CD14-positive monocyte (primary cell): Measurements from ENCODE around the gene LBR. TPM values are rescaled to one million over a fixed set of nuclear protein-coding genes. Genes with fewer than 3 reads are reported as not detected.

Source experiments
- DNase-seq, 3 donors: peaks; one replicate each; pipeline ENCODE4 v3.0.0-alpha.2; 2011 to 2022
- H2AFZ ChIP-seq: 2 replicates; pipeline ENCODE4 v1.6.0; 2012; ENCODE audit warnings: mild to moderate bottlenecking, low read depth, low read length, inconsistent platforms; ENCODE audit not compliant: insufficient read depth, poor library complexity, severe bottlenecking
- H3K27ac ChIP-seq, 2 donors: 1 replicate in 1 of 2; 2 replicates in 1 of 2; pipeline ENCODE4 v1.5.1; 2012 to 2013; ENCODE audit warnings: low read length in 2 of 2, control low read depth in 1 of 2, inconsistent platforms in 1 of 2, low read depth in 1 of 2, mild to moderate bottlenecking in 1 of 2
- H3K27me3 ChIP-seq, 2 donors: one replicate each; pipeline versions ENCODE4 v1.6.0 to v1.6.1; 2011 to 2013; ENCODE audit warnings: low read length in 2 of 2; ENCODE audit not compliant: control insufficient read depth in 2 of 2, insufficient read depth in 2 of 2
- H3K36me3 ChIP-seq, 2 donors: replicated peaks in 1 of 2; 1 replicate in 1 of 2; 2 replicates in 1 of 2; pipeline versions ENCODE4 v1.5.1 to v1.6.1; 2012 to 2013; ENCODE audit warnings: low read length in 2 of 2, control low read depth in 1 of 2, inconsistent platforms in 1 of 2, mild to moderate bottlenecking in 1 of 2; ENCODE audit not compliant: insufficient read depth in 2 of 2, control insufficient read depth in 1 of 2
- H3K4me1 ChIP-seq, 2 donors: 1 replicate in 1 of 2; 2 replicates in 1 of 2; pipeline versions ENCODE4 v1.5.1 to v1.6.1; 2012 to 2013; ENCODE audit warnings: low read length in 2 of 2, control low read depth in 1 of 2, inconsistent platforms in 1 of 2, mild to moderate bottlenecking in 1 of 2, moderate library complexity in 1 of 2; ENCODE audit not compliant: insufficient read depth in 2 of 2, control insufficient read depth in 1 of 2
- H3K4me2 ChIP-seq: replicated peaks from 2 replicates; pipeline ENCODE3; 2012; ENCODE audit warnings: low read length, moderate library complexity, mild to moderate bottlenecking; ENCODE audit not compliant: poor library complexity, severe bottlenecking; ENCODE audit errors: extremely low read depth
- H3K4me3 ChIP-seq, 3 experiments: fragments of 200-600 bp in 1 of 3; sonication (generic) in 1 of 3; replicated peaks in 1 of 3; 1 replicate in 2 of 3; 2 replicates in 1 of 3; pipeline ENCODE4 v1.5.1; 2011 to 2013; ENCODE audit warnings: low read length in 3 of 3, mild to moderate bottlenecking in 3 of 3, control low read depth in 2 of 3, low read depth in 2 of 3, inconsistent platforms in 1 of 3, moderate library complexity in 1 of 3
- H3K79me2 ChIP-seq: 2 replicates; pipeline ENCODE4 v1.6.0; 2012; ENCODE audit warnings: mild to moderate bottlenecking, control low read depth, inconsistent platforms, low read length, moderate library complexity; ENCODE audit not compliant: insufficient read depth
- H3K9ac ChIP-seq: 2 replicates; pipeline ENCODE4 v1.6.0; 2017; ENCODE audit warnings: low read length, mild to moderate bottlenecking; ENCODE audit not compliant: insufficient read depth, poor library complexity, severe bottlenecking
- H3K9me3 ChIP-seq, 2 donors: replicated peaks in 1 of 2; 1 replicate in 1 of 2; 2 replicates in 1 of 2; pipeline versions ENCODE4 v1.5.1 to v1.6.1; 2012 to 2013; ENCODE audit warnings: low read length in 2 of 2, control low read depth in 1 of 2; ENCODE audit not compliant: control insufficient read depth in 1 of 2, insufficient read depth in 1 of 2
- H4K20me1 ChIP-seq: 2 replicates; pipeline ENCODE4 v1.6.0; 2012; ENCODE audit warnings: mild to moderate bottlenecking, low read length, control low read depth, moderate library complexity; ENCODE audit not compliant: insufficient read depth
- H3K27ac Mint-ChIP-seq, 7 donors: one replicate each; pipeline ENCODE4 v1.8.0; 2020; ENCODE audit warnings: mild to moderate bottlenecking in 7 of 7, mixed read lengths in 7 of 7, moderate library complexity in 6 of 7, inconsistent platforms in 2 of 7
- H3K27me3 Mint-ChIP-seq, 3 donors: one replicate each; pipeline ENCODE4 v1.8.0; 2021 to 2022; ENCODE audit warnings: low read depth in 3 of 3, mild to moderate bottlenecking in 3 of 3, mixed read lengths in 3 of 3, moderate library complexity in 3 of 3, inconsistent platforms in 1 of 3
- H3K36me3 Mint-ChIP-seq, 2 donors: one replicate each; pipeline ENCODE4 v1.8.0; 2020; ENCODE audit warnings: mixed read lengths in 2 of 2, inconsistent platforms in 1 of 2, mild to moderate bottlenecking in 1 of 2
- H3K4me1 Mint-ChIP-seq: one replicate; pipeline ENCODE4 v1.8.0; 2020; ENCODE audit warnings: mild to moderate bottlenecking, mixed read lengths
- H3K4me3 Mint-ChIP-seq, 2 donors: one replicate each; pipeline ENCODE4 v1.8.0; 2020; ENCODE audit warnings: mild to moderate bottlenecking in 2 of 2, mixed read lengths in 2 of 2, moderate library complexity in 1 of 2
- H3K9me3 Mint-ChIP-seq, 7 donors: one replicate each; pipeline ENCODE4 v1.8.0; 2020 to 2022; ENCODE audit warnings: mixed read lengths in 7 of 7, mild to moderate bottlenecking in 6 of 7, moderate library complexity in 6 of 7, inconsistent platforms in 2 of 7
- CTCF ChIP-seq: fragments of 200-600 bp; IDR thresholded peaks from one replicate; pipeline ENCODE4 v1.8.0; 2022; ENCODE audit warnings: antibody characterized with exemption, mild to moderate bottlenecking
- WGBS: methylation state at CpG from one replicate; pipeline ENCODE4 v1.1.5; 2013; ENCODE audit warnings: missing lambda C conversion rate; ENCODE audit not compliant: insufficient coverage; 5-methylcytosine and 5-hydroxymethylcytosine counted together
- intact Hi-C, 2 donors: fragments of 100-400 bp; cut with micrococcal nuclease; formaldehyde crosslinking; loops; one replicate each; pipeline versions ENCODE4 v1.15.0 to v1.15.1; 2023
- polyA plus RNA-seq, 3 donors: library from polyadenylated mRNA; depleted of rRNA in 1 of 3; unstranded in 2 of 3; stranded (reverse) in 1 of 3; fragments of 300-500 nt in 2 of 3; fragments of >200 nt in 1 of 3; fragmentation: Illumina TruSeq in 2 of 3; gene quantifications; 1 replicate in 2 of 3; 2 replicates in 1 of 3; pipeline ENCODE4 v1.2.3, GENCODE V29; 2012 to 2021

The LBR gene
- polyA plus RNA-seq, 3 donors, result 31.8 to 125 (median 100) TPM

- H3K27me3 Mint-ChIP-seq, result peaks cover 1 to 4% (median 2%) of the 10 kb centered on the region in 3 donors
- peaks cover 15% of the 10 kb centered on the region for H4K20me1 ChIP-seq
- peaks cover 26% of the 10 kb centered on the region for H3K79me2 ChIP-seq
- H3K4me3 ChIP-seq, result no peak overlapping the region
- H3K36me3 Mint-ChIP-seq, result no peaks in the 10 kb centered on the region
- no peak overlapping the region for H3K9ac ChIP-seq
- H3K9me3 Mint-ChIP-seq, result peaks cover 0 to 9% (median 6%) of the 10 kb centered on the region in 7 donors
- H3K4me3 Mint-ChIP-seq, result no peak overlapping the region
- no peaks in the 10 kb centered on the region for H3K27me3 ChIP-seq
- TF ChIP-seq CTCF, result no peak
- no peak overlapping the region for H3K4me2 ChIP-seq
- no peak overlapping the region for H2AFZ ChIP-seq
- no peak overlapping the region for H3K27ac ChIP-seq
- H3K4me1 ChIP-seq, result peaks cover 22 to 34% of the 10 kb centered on the region in 2 donors
- no peak for DNase-seq
- intact Hi-C loops, result no loop called here
- 88% methylated on average over 4 of the region's 7 CpGs for WGBS
- no peaks in the 10 kb centered on the region for H3K9me3 ChIP-seq
- peaks cover 35% of the 10 kb centered on the region for H3K4me1 Mint-ChIP-seq
- no peaks in the 10 kb centered on the region for H3K36me3 ChIP-seq
- no peak overlapping the region for H3K27ac Mint-ChIP-seq
Measured at GRCh38 chr1:225430301-225430700, 2.5 kb upstream of the LBR start.

- Histone ChIP-seq H3K79me2 (peaks cover 40% of the 10 kb centered on the region), H3K27me3 (no peaks in the 10 kb centered on the region), H3K4me2 (peak overlapping the region; percentile 88), H3K36me3 (no peaks in the 10 kb centered on the region), H3K9ac (peak overlapping the region; percentile 81), H3K9me3 (no peaks in the 10 kb centered on the region), H3K4me1 (peaks cover 36 to 47% of the 10 kb centered on the region in 2 donors), H3K4me3 (peak overlapping the region; percentile 61 to 87 (median 67)), H3K27ac (peak overlapping the region; percentile 82 to 83), H4K20me1 (peaks cover 28% of the 10 kb centered on the region), H2AFZ (peak overlapping the region; percentile 74)
- TF ChIP-seq CTCF, result no peak
- H3K27me3 Mint-ChIP-seq, result peaks cover 1 to 7% (median 2%) of the 10 kb centered on the region in 3 donors
- H3K36me3 Mint-ChIP-seq, result no peaks in the 10 kb centered on the region
- intact Hi-C loops, result loop anchor here in 1 of 2 donors (2.0 to 5.0 kb wide), 3 partner anchors 22 to 573 kb away; no protein-coding TSS in a partner anchor
- H3K27ac Mint-ChIP-seq, result peak overlapping the region; percentile 86 to 95 (median 94)
- DNase-seq, result peak; percentile 70 to 76 (median 74)
- peaks cover 0 to 9% (median 6%) of the 10 kb centered on the region in 7 donors for H3K9me3 Mint-ChIP-seq
- H3K4me3 Mint-ChIP-seq, result peak overlapping the region; percentile 86 to 93
- no CpG with 5 or more reads among the region's 7 CpGs for WGBS
- peaks cover 44% of the 10 kb centered on the region for H3K4me1 Mint-ChIP-seq
Measured at GRCh38 chr1:225428881-225429455, 1.1 kb upstream of the LBR start.
